ENCODE results near the gene BCO2. TPM values are rescaled to one million over a fixed set of nuclear protein-coding genes. Genes with fewer than 3 reads are reported as not detected.

Gene BCO2
- total and polyA plus RNA-seq, 7 donors: 3.5 to 42.4 (median 5.7) TPM

GRCh38 chr11:112241486-112241885, 66.2 kb downstream of the BCO2 start:
- Histone ChIP-seq H3K9me3 (no peaks in the 10 kb centered on the region), H3K27ac (no peak overlapping the region), H3K27me3 (ENCODE audit: insufficient read depth in 3 of 3, low read length in 2 of 3) (no peaks in the 10 kb centered on the region), H3K4me1 (no peaks in the 10 kb centered on the region), H3K36me3 (ENCODE audit: insufficient read depth in 1 of 2, low read depth in 1 of 2) (peaks cover 3 to 45% of the 10 kb centered on the region in 2 donors), H3K4me3 (no peak overlapping the region)
- 72 to 89% (median 84%) methylated on average over 3 of the region's 3 CpGs for WGBS, 3 donors
- DNase-seq: no peak
- ATAC-seq: no peak
- intact Hi-C loops (cut with DNase I): no loop called here
- no peak for TF ChIP-seq CTCF (IDR thresholded peaks at IDR 0.05)

- intact Hi-C loops (cut with DNase I): no loop called here
- Histone ChIP-seq H3K36me3 (ENCODE audit: insufficient read depth in 1 of 2, low read depth in 1 of 2) (peaks cover 0 to 6% of the 10 kb centered on the region in 2 donors), H3K4me1 (peaks cover 9% of the 10 kb centered on the region), H3K27me3 (ENCODE audit: insufficient read depth in 3 of 3, low read length in 2 of 3) (no peaks in the 10 kb centered on the region), H3K9me3 (no peaks in the 10 kb centered on the region), H3K4me3 (no peak overlapping the region), H3K27ac (no peak overlapping the region)
- no peak for DNase-seq
- ATAC-seq: no peak
- no peak for TF ChIP-seq CTCF (IDR thresholded peaks at IDR 0.05)
- WGBS, 3 donors: 60 to 69% (median 63%) methylated on average over 4 of the region's 4 CpGs
Observed at GRCh38 chr11:112247201-112247600, 71.9 kb downstream of the BCO2 start.

DNA sequence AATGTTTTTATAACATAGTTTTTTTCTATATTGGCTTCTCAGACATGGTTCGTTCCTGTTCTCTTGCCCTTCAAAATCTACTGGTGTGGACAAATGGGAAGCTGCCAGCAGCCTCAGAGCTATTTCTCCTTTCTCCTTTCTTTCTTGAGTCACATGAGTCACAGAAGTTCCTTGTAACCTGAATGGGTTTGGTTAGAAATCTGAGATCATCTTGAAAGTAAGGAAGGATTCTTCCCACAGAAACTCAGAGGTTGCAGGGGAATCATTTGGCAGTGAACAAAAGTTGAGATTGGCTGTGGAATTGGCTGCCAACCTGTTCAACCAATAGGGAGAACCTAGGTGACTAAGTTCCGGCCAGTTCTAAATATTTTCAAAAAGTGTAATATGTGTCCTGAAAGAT, 72.9 kb downstream of the BCO2 start:
- 91 to 95% (median 92%) methylated on average over 2 of the region's 2 CpGs for WGBS, 3 donors
- peaks cover 9% of the 10 kb centered on the region for H3K4me1 ChIP-seq
- DNase-seq: no peak
- H3K27me3 ChIP-seq (ENCODE audit: insufficient read depth in 3 of 3, low read length in 2 of 3): no peaks in the 10 kb centered on the region
- H3K36me3 ChIP-seq (ENCODE audit: insufficient read depth in 1 of 2, low read depth in 1 of 2): peaks cover 0 to 5% of the 10 kb centered on the region in 2 donors
- intact Hi-C loops (cut with DNase I): no loop called here
- TF ChIP-seq CTCF (IDR thresholded peaks at IDR 0.05): no peak
- H3K4me3 ChIP-seq: no peak overlapping the region
- no peak for ATAC-seq
- no peaks in the 10 kb centered on the region for H3K9me3 ChIP-seq
- H3K27ac ChIP-seq: no peak overlapping the region

DNA sequence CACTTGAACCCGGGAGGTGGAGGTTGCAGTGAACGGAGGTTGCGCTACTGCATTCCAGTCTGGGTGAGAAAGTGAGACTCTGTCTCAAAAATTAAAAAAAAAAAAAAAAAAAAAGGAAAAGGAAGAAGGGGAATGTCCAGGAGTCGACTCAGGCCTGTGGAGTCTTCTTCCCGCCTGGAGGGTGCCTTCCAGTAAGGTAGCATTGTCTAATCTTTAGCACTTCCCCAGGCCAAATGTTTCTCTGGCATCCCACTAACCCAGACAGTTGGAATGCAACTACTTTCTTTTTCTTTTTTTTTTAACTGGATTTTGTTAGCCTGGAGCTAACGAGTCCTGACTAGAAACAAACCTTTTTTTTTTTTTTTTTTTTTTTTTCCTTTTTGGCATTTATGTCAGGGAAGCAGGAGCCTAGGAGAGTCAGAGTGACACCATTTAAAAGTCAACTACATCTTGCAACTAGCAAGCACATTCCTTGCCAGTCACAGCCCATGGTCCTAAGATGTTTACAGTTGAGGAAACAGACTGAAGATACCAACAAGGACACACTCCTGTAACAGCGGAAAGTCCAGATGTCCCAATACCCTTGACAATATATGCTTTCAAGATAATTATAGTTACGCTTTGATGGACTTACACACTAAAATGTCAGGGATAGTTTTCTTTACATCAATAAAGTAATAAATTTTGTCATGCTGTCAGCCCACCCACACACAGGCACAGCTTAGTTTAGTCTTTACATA, 74.7 kb downstream of the BCO2 start:
- DNase-seq: no peak
- WGBS, 3 donors: 83 to 89% (median 86%) methylated on average over 8 of the region's 8 CpGs
- peaks cover 9% of the 10 kb centered on the region for H3K4me1 ChIP-seq
- no peaks in the 10 kb centered on the region for H3K27me3 ChIP-seq (ENCODE audit: insufficient read depth in 3 of 3, low read length in 2 of 3)
- H3K9me3 ChIP-seq: no peaks in the 10 kb centered on the region
- no peak for TF ChIP-seq CTCF (IDR thresholded peaks at IDR 0.05)
- H3K27ac ChIP-seq: no peak overlapping the region
- no peak for ATAC-seq
- intact Hi-C loops (cut with DNase I): no loop called here
- no peaks in the 10 kb centered on the region for H3K36me3 ChIP-seq (ENCODE audit: insufficient read depth in 1 of 2, low read depth in 1 of 2)
- H3K4me3 ChIP-seq: no peak overlapping the region

Data from psoas muscle (tissue), 8 donors.